Parathyroid adenoma (tissue), 2 donors: ENCODE data around the gene TM2D3.

Experiments
- H2AFZ ChIP-seq: fragments of 300-600 bp; sonication (generic); one replicate; pipeline ENCODE4 v1.7.0; 2017; ENCODE audit warnings: antibody characterized with exemption, mild to moderate bottlenecking
- H3K27ac ChIP-seq: fragments of 300-600 bp; sonication (generic); one replicate; pipeline ENCODE4 v1.7.0; 2017
- H3K27me3 ChIP-seq: fragments of 300-600 bp; sonication (generic); one replicate; pipeline ENCODE4 v1.7.0; 2017; ENCODE audit warnings: low read length; ENCODE audit not compliant: control insufficient read depth, insufficient read depth
- H3K36me3 ChIP-seq: fragments of 300-600 bp; sonication (generic); one replicate; pipeline ENCODE4 v1.7.0; 2017; ENCODE audit warnings: low read length; ENCODE audit not compliant: control insufficient read depth, insufficient read depth
- H3K4me1 ChIP-seq: fragments of 300-600 bp; sonication (generic); one replicate; pipeline ENCODE4 v1.7.0; 2017; ENCODE audit warnings: control low read depth
- H3K4me2 ChIP-seq: fragments of 300-600 bp; sonication (generic); one replicate; pipeline ENCODE4 v1.7.0; 2017; ENCODE audit warnings: low read length
- H3K4me3 ChIP-seq: fragments of 300-600 bp; sonication (generic); one replicate; pipeline ENCODE4 v1.7.0; 2017; ENCODE audit warnings: low read depth, low read length
- H3K79me2 ChIP-seq: fragments of 300-600 bp; sonication (generic); one replicate; pipeline ENCODE4 v1.7.0; 2017; ENCODE audit warnings: control low read depth
- H3K9ac ChIP-seq: fragments of 300-600 bp; sonication (generic); one replicate; pipeline ENCODE4 v1.7.0; 2017; ENCODE audit warnings: mild to moderate bottlenecking
- H3K9me3 ChIP-seq: fragments of 300-600 bp; sonication (generic); one replicate; pipeline ENCODE4 v1.7.0; 2017; ENCODE audit warnings: low read length; ENCODE audit not compliant: control insufficient read depth
- TF ChIP-seq, protein P1 (sequence below): fragments of 300-600 bp; sonication (generic); IDR thresholded peaks from one replicate; pipeline ENCODE4 v1.7.0; 2017; ENCODE audit warnings: antibody characterized with exemption, mild to moderate bottlenecking
- donor health status: primary hyperparathyroidism.

The TM2D3 gene

GRCh38 chr15:101675015-101675414 lies 22.8 kb upstream of the TM2D3 start:
- H3K27ac ChIP-seq = no peak overlapping the region
- TF ChIP-seq, protein P1, sequence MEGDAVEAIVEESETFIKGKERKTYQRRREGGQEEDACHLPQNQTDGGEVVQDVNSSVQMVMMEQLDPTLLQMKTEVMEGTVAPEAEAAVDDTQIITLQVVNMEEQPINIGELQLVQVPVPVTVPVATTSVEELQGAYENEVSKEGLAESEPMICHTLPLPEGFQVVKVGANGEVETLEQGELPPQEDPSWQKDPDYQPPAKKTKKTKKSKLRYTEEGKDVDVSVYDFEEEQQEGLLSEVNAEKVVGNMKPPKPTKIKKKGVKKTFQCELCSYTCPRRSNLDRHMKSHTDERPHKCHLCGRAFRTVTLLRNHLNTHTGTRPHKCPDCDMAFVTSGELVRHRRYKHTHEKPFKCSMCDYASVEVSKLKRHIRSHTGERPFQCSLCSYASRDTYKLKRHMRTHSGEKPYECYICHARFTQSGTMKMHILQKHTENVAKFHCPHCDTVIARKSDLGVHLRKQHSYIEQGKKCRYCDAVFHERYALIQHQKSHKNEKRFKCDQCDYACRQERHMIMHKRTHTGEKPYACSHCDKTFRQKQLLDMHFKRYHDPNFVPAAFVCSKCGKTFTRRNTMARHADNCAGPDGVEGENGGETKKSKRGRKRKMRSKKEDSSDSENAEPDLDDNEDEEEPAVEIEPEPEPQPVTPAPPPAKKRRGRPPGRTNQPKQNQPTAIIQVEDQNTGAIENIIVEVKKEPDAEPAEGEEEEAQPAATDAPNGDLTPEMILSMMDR = no peak
- no peaks in the 10 kb centered on the region for H3K27me3 ChIP-seq
- H3K9me3 ChIP-seq = no peaks in the 10 kb centered on the region
- no peaks in the 10 kb centered on the region for H3K79me2 ChIP-seq
- H3K4me3 ChIP-seq = no peak overlapping the region
- no peak overlapping the region for H2AFZ ChIP-seq
- H3K9ac ChIP-seq = no peak overlapping the region
- no peaks in the 10 kb centered on the region for H3K4me1 ChIP-seq
- no peak overlapping the region for H3K4me2 ChIP-seq
- no peaks in the 10 kb centered on the region for H3K36me3 ChIP-seq

GRCh38 chr15:101672298-101672697 lies 20.1 kb upstream of the TM2D3 start:
- Histone ChIP-seq H3K36me3 (no peaks in the 10 kb centered on the region), H3K4me2 (no peak overlapping the region), H3K79me2 (no peaks in the 10 kb centered on the region), H3K27me3 (no peaks in the 10 kb centered on the region), H3K9me3 (no peaks in the 10 kb centered on the region), H3K27ac (no peak overlapping the region), H2AFZ (no peak overlapping the region), H3K4me1 (no peaks in the 10 kb centered on the region), H3K9ac (no peak overlapping the region), H3K4me3 (no peak overlapping the region)
- TF ChIP-seq, protein P1 = no peak

DNA sequence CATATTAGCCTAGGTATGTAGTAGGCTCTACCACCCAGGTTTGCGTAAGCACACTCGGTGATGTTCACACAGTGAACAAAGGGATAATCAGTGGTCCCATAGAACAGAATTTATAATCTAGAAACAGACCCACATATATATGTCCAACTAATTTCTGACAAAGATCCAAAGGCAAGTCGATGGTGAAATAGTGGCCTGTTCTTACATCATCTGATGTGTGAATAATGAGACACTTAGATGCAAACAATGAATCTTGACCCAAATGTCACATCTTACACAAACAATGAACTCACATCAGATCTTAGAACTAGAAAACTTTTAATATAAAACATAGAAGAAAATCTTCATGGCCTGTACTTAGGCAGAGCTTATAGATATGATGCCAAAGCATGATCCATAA lies 17.6 kb upstream of the TM2D3 start:
- H3K4me3 ChIP-seq = no peak overlapping the region
- H3K27ac ChIP-seq = no peak overlapping the region
- H3K4me1 ChIP-seq = no peaks in the 10 kb centered on the region
- no peaks in the 10 kb centered on the region for H3K79me2 ChIP-seq
- no peaks in the 10 kb centered on the region for H3K9me3 ChIP-seq
- no peaks in the 10 kb centered on the region for H3K36me3 ChIP-seq
- no peak overlapping the region for H2AFZ ChIP-seq
- TF ChIP-seq, protein P1 = no peak
- no peak overlapping the region for H3K4me2 ChIP-seq
- no peaks in the 10 kb centered on the region for H3K27me3 ChIP-seq
- no peak overlapping the region for H3K9ac ChIP-seq

GRCh38 chr15:101667881-101668280 lies 15.7 kb upstream of the TM2D3 start:
- Histone ChIP-seq H3K27me3 (no peaks in the 10 kb centered on the region), H3K9ac (no peak overlapping the region), H3K4me2 (no peak overlapping the region), H3K4me3 (no peak overlapping the region), H3K79me2 (no peaks in the 10 kb centered on the region), H2AFZ (no peak overlapping the region), H3K27ac (no peak overlapping the region), H3K36me3 (no peaks in the 10 kb centered on the region), H3K9me3 (no peaks in the 10 kb centered on the region), H3K4me1 (no peaks in the 10 kb centered on the region)
- TF ChIP-seq, protein P1 = no peak

DNA sequence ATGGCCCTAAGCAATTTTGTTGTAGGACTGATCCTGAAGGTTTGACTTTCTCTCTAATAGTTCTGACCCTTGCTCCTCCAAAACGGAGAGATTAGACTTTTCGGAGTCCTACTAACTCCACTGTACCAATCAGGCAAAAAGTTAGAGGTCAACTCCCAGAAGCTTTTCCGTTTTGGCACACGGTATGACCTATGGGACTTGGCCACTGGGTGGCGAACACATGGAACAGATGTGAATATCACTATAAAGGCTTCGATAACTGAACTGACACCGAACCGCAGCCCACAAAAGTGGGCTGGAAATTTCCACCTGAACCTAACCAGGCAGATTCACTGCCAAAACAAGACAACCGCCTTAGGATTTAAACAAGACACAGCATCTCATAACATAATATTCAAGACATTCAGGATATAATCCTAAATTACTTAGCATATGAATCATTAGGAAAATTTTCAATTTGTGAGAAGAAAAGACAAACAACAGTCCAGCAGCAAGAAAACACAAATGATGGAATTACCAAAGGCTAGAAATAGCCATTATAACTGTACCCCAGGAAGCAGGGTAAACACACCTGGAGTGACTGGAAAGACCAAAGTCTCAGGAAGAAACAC lies 12.2 kb upstream of the TM2D3 start:
- Histone ChIP-seq H3K9me3 (no peaks in the 10 kb centered on the region), H3K27me3 (no peaks in the 10 kb centered on the region), H3K4me1 (no peaks in the 10 kb centered on the region), H3K4me2 (no peak overlapping the region), H3K4me3 (no peak overlapping the region), H3K9ac (no peak overlapping the region), H3K36me3 (no peaks in the 10 kb centered on the region), H3K79me2 (no peaks in the 10 kb centered on the region), H2AFZ (no peak overlapping the region), H3K27ac (no peak overlapping the region)
- TF ChIP-seq, protein P1 = no peak
